ENCODE measurements around the gene WDR46. TPM values are rescaled to one million over a fixed set of nuclear protein-coding genes. Genes with fewer than 3 reads are reported as not detected.

WDR46 gene, protein sequence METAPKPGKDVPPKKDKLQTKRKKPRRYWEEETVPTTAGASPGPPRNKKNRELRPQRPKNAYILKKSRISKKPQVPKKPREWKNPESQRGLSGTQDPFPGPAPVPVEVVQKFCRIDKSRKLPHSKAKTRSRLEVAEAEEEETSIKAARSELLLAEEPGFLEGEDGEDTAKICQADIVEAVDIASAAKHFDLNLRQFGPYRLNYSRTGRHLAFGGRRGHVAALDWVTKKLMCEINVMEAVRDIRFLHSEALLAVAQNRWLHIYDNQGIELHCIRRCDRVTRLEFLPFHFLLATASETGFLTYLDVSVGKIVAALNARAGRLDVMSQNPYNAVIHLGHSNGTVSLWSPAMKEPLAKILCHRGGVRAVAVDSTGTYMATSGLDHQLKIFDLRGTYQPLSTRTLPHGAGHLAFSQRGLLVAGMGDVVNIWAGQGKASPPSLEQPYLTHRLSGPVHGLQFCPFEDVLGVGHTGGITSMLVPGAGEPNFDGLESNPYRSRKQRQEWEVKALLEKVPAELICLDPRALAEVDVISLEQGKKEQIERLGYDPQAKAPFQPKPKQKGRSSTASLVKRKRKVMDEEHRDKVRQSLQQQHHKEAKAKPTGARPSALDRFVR
- total RNA-seq (2014; rRNA removed; shearing (Covaris generic)) = 72.0 and 96.6 TPM in 2 replicates

DNA sequence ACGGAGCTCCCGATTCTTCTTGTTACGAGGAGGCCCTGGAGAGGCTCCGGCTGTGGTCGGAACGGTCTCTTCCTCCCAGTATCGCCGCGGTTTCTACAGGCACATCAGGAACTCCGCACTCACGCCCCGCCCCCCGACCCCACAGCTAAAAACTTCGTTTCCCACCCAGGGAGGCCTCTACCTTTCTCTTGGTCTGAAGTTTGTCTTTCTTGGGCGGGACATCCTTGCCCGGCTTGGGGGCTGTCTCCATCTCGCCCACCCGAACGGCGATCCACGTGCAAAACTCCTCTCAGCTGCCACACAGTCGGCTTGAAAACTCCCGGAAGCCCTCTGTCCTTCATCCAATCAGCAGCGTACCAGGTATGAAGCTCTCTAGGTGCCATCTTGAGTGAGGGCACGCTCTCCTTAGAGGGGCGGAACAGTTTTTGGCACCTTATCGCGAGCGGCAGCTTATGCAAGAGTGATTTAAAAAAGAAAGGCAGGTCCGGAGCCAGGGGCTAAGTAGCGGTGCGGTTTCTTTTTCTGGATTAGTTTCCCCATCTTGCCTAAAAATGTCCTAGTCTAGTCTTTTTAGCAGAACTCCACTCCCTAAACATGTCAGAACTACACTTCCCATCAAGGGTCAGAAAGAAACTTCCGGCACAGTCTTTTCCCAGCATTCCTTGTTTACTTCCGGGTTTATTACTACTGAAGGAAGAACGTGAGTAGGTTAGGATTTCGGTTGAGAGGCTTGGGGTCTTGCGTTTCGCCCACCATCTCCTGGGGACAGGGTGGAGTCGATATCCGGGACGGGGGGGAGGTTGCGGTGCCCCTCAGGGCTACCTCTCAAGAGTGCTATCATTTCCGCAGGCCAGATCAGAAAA lies at the start of gene WDR46, which contains the start of gene PFDN6:
WDR46 (minus strand) TSS at position 319 of the 863 bp plus-strand sequence; CDS start at position 250, 69 bp downstream.
PFDN6 (plus strand) TSS at position 681 of the 863 bp plus-strand sequence. CDS start 256 bp downstream, outside the sequence.
- Histone ChIP-seq H3K4me3 (ENCODE audit: insufficient read depth, low read depth, low read length) (peak within 1 kb of the TSS; percentile 69), H3K36me3 (replicated peaks; ENCODE audit: control insufficient read depth, insufficient read depth, low read length) (peaks cover 35% of the 10 kb centered on the region), H3K27me3 (ENCODE audit: control insufficient read depth, insufficient read depth, low read length) (no peaks in the 10 kb centered on the region)
- peak; percentile 94 for DNase-seq

DNA sequence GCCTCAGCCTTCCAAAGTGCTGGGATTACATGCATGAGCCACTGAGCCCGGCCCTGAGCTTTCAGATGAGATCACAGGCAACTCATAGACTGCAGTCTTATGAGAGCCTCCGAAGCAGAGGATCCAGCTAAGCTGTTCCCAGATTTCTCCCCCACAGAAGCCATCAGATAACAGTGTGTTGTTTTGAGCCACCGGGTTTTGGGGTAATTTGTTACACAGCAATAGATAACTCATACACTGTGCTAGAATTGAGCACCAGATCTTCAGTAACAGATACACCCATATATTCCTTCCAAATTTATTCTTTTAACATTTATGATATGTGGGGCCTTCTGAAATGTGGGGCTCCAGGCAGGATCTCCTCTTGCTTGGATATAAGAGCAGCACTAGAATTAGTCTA lies 47.5 kb upstream of the WDR46 start:
- Histone ChIP-seq H3K36me3 (replicated peaks; ENCODE audit: control insufficient read depth, insufficient read depth, low read length) (no peaks in the 10 kb centered on the region), H3K27me3 (ENCODE audit: control insufficient read depth, insufficient read depth, low read length) (no peaks in the 10 kb centered on the region), H3K4me3 (ENCODE audit: insufficient read depth, low read depth, low read length) (no peak overlapping the region)
- DNase-seq = no peak

DNA sequence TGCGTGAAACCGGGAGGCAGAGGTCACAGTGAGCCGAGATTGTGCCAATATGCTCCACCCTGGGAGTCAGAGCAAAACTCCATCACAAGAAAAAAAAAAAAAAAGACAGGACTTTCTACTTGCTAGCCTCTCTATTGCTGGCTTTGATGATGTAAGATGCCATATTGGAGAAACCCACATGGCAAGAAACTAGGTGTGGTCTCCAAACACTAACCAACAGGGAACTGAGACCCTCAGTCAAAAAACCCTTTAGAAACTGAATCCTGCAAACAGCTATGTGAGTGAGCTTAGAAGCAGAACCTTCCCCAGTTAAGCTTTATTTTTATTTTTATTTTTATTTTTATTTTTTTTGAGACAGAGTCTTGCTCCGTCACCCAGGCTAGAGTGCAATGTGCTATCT lies 46.9 kb upstream of the WDR46 start:
- no peak for DNase-seq
- H3K36me3 ChIP-seq (replicated peaks; ENCODE audit: control insufficient read depth, insufficient read depth, low read length) = no peaks in the 10 kb centered on the region
- H3K4me3 ChIP-seq (ENCODE audit: insufficient read depth, low read depth, low read length) = no peak overlapping the region
- no peaks in the 10 kb centered on the region for H3K27me3 ChIP-seq (ENCODE audit: control insufficient read depth, insufficient read depth, low read length)

DNA sequence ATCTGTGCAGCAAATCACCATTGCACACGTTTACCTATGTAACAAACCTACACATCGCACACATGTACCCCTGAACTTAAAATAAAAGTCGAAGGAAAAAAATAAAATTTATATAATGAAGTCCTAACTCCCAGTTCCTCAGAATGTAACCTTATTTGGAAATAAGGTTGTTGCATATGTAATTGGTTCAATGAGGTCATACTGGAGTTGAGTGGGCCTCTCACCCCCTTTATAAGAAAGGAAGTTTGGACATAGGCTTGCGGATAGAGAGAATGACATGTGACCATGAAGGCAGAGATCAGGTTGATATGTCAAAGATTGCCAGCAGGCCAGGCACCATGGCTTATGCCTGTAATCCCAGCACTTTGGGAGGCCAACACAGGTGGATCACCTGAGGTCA lies 44.6 kb upstream of the WDR46 start:
- no peaks in the 10 kb centered on the region for H3K27me3 ChIP-seq (ENCODE audit: control insufficient read depth, insufficient read depth, low read length)
- H3K36me3 ChIP-seq (replicated peaks; ENCODE audit: control insufficient read depth, insufficient read depth, low read length) = no peaks in the 10 kb centered on the region
- H3K4me3 ChIP-seq (ENCODE audit: insufficient read depth, low read depth, low read length) = no peak overlapping the region
- no peak for DNase-seq

DNA sequence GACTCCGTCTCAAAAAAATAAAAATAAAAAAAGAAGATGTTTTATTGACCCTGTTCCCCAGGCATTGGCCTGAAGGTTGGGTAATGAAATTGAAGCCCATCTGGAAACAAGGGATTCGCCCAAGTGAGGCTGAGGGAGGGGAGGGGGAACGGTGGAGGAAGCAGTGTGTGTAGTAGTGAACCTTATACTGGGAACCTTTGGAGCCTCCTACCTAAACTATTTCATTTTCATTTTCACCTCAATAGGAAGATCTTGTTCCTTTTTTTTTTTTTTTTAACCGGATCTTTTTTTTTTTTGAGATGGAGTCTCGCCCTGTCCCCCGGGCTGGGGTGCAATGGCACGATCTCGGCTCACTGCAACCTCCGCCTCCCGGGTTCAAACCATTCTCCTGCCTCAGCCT lies 41.7 kb upstream of the WDR46 start:
- no peak overlapping the region for H3K4me3 ChIP-seq (ENCODE audit: insufficient read depth, low read depth, low read length)

DNA sequence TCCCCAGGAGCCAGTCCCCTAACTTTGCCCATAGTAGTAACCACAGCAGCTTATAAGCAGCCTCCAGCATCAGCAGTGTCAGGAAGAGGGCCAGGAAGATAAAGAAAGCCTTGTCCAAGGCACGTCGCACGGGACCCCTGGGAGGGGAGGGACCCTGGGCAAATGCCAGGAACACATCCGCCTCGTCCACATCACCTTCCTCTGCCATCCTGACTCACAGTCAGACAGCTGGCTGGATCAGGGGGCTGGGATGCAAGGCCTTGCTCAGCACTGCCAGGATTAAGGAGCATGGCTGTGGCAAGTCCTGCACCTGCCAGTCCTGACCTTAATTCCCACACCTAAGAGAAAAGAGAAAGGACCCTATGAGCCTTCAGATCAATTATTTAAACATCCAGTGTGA lies 40.0 kb upstream of the WDR46 start:
- Histone ChIP-seq H3K36me3 (replicated peaks; ENCODE audit: control insufficient read depth, insufficient read depth, low read length) (no peaks in the 10 kb centered on the region), H3K4me3 (ENCODE audit: insufficient read depth, low read depth, low read length) (no peak overlapping the region), H3K27me3 (ENCODE audit: control insufficient read depth, insufficient read depth, low read length) (no peaks in the 10 kb centered on the region)
- peak; percentile 13 for DNase-seq

More for the DNA sequence above, 41.7 kb upstream of the WDR46 start:
- no peaks in the 10 kb centered on the region for H3K36me3 ChIP-seq (replicated peaks; ENCODE audit: control insufficient read depth, insufficient read depth, low read length)
- DNase-seq = no peak
- H3K27me3 ChIP-seq (ENCODE audit: control insufficient read depth, insufficient read depth, low read length) = no peaks in the 10 kb centered on the region

DNA sequence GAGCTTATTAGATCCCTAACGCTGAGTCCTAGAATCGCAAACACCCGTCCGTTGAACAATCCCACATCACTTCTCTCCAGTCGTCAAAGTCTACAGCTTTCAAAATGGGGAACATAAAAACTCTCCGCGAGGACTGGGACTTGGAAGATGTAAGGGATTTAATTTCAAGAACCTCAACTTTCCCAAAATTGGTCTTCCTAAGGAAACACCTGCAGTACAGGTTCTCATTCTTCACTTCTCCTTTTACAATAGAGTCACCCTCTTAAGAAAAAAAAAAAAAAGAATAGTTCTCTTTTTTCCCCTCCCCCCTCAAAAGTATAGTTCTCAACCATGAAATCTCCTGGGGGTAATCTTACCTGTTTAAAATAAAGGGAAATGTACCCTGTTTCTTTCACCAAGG lies 35.1 kb upstream of the WDR46 start:
- no peaks in the 10 kb centered on the region for H3K27me3 ChIP-seq (ENCODE audit: control insufficient read depth, insufficient read depth, low read length)
- H3K36me3 ChIP-seq (replicated peaks; ENCODE audit: control insufficient read depth, insufficient read depth, low read length) = peaks cover 14% of the 10 kb centered on the region
- DNase-seq = no peak
- H3K4me3 ChIP-seq (ENCODE audit: insufficient read depth, low read depth, low read length) = peak overlapping the region; percentile 63

DNA sequence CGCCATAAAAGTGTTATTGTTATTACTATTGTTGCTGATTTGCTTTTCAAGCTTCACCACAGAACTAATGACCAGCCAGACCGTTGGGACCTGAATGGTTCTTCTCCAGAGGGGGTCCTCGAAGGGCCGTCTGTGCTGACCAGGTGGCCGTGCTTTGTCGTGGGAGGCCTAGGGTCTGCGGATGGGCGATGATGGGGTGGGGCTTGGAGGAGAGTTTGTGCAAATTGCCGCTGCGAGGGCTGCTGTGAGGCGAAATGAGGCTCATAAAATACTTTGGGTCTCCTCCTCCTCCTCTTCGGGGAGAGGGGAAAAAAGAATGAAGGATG lies 34.5 kb upstream of the WDR46 start:
- no peaks in the 10 kb centered on the region for H3K27me3 ChIP-seq (ENCODE audit: control insufficient read depth, insufficient read depth, low read length)
- DNase-seq = peak; percentile 61
- peaks cover 20% of the 10 kb centered on the region for H3K36me3 ChIP-seq (replicated peaks; ENCODE audit: control insufficient read depth, insufficient read depth, low read length)
- H3K4me3 ChIP-seq (ENCODE audit: insufficient read depth, low read depth, low read length) = peak overlapping the region; percentile 63

DNA sequence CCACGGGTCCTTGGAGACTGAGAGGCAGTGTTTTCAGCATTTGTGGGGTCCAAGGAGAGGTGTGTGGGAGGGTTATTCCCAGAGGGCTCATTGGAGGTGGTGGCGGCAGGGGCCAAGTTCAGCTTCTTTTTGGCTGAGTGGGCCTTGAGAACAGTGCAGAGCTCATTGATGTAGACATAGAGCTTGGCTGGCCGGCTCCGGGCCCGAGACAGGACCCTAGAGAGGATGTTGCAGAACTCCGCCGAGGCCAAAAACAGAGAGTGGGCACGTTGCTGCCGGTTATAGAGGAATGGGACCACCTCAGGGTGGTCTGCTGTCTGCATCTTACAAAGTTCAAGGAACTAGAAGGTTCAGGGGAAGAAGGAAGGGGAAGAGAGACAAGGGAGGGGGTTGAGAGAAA lies 32.2 kb upstream of the WDR46 start:
- DNase-seq = no peak
- H3K4me3 ChIP-seq (ENCODE audit: insufficient read depth, low read depth, low read length) = no peak overlapping the region; the same call in 1 of the 2 replicates
- peaks cover 22% of the 10 kb centered on the region for H3K36me3 ChIP-seq (replicated peaks; ENCODE audit: control insufficient read depth, insufficient read depth, low read length)
- no peaks in the 10 kb centered on the region for H3K27me3 ChIP-seq (ENCODE audit: control insufficient read depth, insufficient read depth, low read length)

DNA sequence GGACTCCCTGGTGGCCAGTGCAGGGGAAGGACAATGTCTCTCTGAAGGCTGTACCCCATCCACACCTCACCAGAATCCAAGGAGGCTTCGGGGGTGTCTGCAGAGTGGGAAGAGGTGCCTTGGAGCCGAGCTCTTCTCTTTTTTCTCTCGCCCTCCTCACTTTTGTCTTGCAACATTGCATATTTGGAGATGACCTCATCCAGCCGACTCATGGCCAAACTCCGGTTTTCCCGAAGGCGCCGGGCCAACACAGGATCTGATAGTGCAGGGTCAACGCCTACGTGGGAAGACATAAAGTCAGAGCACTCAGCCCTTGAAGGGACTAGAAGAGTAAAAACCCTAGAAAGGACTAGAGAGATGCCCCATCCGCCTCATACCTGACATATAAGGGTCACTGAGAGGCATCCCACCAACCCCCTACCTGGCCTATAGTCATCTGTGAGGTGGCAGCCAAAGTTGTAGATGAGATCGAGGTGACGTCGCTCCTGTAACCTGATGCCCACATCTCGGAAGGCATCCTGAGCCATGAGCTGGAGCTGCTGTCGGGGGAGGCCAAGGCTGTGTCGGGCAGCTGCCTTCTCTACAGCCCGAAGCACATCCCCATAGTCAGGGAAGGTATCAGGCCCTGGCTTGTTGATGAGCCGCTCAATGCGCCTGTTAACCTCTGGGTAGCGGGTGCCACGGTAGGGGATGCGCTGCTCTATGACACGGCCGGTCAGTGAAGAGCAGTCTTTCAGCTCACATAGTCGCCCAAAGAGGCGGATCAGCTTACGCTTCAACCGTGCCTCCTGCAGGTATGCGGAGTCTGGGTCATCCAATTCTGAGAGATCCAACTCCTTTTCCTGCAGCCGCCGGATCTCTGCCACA lies 31.5 kb upstream of the WDR46 start:
- peaks cover 2% of the 10 kb centered on the region; the same call in 1 of the 2 replicates for H3K27me3 ChIP-seq (ENCODE audit: control insufficient read depth, insufficient read depth, low read length)
- peak; percentile 22 for DNase-seq
- H3K4me3 ChIP-seq (ENCODE audit: insufficient read depth, low read depth, low read length) = no peak overlapping the region; the same call in 1 of the 2 replicates
- peaks cover 22% of the 10 kb centered on the region for H3K36me3 ChIP-seq (replicated peaks; ENCODE audit: control insufficient read depth, insufficient read depth, low read length)

DNA sequence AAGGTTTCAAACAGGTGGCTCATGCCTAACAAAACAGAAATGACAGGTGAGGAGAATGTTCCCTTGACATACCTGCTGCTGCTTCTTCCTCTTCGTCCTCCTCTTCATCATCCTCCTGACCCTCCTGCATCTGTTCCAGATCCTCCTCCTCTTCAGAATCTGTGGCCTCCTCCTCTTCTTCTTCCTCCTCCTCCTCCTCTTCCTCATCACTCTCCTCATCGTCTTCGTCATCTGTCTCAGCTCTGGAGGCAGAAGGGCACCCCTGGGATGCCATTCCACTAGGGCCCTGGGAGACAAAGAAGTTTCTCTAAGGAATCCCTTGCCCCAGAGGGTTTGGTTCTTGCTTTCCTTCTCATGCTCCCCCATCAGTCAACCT lies 30.9 kb upstream of the WDR46 start:
- Histone ChIP-seq H3K27me3 (ENCODE audit: control insufficient read depth, insufficient read depth, low read length) (peaks cover 5% of the 10 kb centered on the region; the same call in 1 of the 2 replicates), H3K36me3 (replicated peaks; ENCODE audit: control insufficient read depth, insufficient read depth, low read length) (peaks cover 22% of the 10 kb centered on the region), H3K4me3 (ENCODE audit: insufficient read depth, low read depth, low read length) (no peak overlapping the region)
- DNase-seq = no peak

DNA sequence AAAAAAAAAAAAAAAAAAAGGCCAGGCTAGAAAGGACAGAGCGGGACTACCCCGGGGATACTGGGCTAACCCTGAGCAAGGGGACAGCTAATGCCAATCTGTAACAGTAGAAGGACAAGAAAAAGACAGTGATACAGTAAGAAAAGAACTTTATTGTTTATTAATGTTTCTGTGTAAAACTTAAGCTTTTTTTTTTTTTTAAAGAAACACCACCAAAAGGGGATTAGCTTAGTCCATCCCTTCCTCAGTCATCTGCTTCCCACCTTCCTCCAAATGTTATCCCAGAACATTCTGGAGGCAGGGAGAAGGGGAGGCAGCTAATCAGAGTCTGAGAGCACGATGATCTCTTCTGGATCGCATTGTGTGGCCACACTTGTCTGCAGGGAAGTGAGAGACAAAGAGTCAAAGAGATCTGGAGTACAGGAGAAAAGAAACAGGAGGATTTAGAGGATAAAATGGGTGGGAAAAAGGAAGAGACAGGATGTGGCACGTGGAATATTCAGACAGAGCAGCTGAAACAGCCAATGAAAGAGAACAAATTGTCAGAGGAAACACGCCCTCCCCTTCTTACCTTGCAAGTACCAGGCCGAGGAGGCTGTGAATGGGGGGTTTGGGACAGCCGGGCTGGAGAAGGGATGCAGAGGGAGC lies 29.5 kb upstream of the WDR46 start:
- Histone ChIP-seq H3K27me3 (ENCODE audit: control insufficient read depth, insufficient read depth, low read length) (peaks cover 14% of the 10 kb centered on the region; the same call in 1 of the 2 replicates), H3K36me3 (replicated peaks; ENCODE audit: control insufficient read depth, insufficient read depth, low read length) (peaks cover 22% of the 10 kb centered on the region), H3K4me3 (ENCODE audit: insufficient read depth, low read depth, low read length) (peak overlapping the region; percentile 72; the same call in 1 of the 2 replicates)
- peak; percentile 47 for DNase-seq

DNA sequence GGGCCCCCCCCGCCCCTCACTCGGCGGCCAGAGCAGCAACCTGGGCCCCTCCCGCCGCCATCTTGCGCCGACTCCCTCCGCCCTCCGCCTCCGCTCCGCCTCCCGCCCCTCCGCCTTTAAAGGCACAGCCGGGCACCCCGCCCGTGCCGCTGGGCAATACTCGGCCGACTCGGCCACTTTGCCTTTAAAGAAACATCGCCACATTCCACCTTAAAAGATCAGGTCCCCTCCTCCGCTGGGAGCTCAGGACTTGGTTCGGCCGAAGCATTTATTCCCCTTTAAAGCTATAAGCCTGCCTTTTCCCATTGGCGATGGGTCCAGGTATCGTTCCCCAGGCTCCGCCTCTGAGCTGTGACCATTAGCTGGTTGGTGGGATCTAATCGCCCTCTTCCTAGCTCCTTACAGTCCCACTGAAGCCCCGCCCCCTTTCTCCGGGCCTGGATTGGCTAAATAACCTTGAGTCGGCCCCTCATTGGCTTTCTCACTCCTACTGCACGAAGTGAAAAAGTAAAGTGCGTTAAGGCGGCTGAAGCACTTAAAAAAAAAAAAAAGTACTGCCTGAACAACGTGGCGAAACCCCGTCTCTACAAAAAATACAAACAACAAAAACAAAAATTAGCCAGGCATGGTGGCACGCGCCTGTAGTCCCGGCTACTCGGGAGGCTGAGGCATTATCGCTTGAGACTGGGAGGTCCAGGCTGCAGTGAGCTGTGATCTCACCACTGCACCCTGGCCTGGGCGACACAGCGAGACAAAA lies 28.8 kb upstream of the WDR46 start, which contains the start of gene ZBTB22:
ZBTB22 (minus strand) TSS at position 76 of the 757 bp plus-strand sequence. CDS start 828 bp downstream, outside the sequence.
- H3K4me3 ChIP-seq (ENCODE audit: insufficient read depth, low read depth, low read length) = peak within 1 kb of the TSS; percentile 72
- peaks cover 22% of the 10 kb centered on the region for H3K36me3 ChIP-seq (replicated peaks; ENCODE audit: control insufficient read depth, insufficient read depth, low read length)
- DNase-seq = peak; percentile 97
- peaks cover 17% of the 10 kb centered on the region; the same call in 1 of the 2 replicates for H3K27me3 ChIP-seq (ENCODE audit: control insufficient read depth, insufficient read depth, low read length)
